Esophagus squamous epithelium (tissue), 4 donors: ENCODE data around the gene ACTR2.

Experiments used
- CTCF ChIP-seq, 6 experiments: fragments of 450-650 bp in 4 of 6; fragments of 200-600 bp in 2 of 6; sonication (generic) in 2 of 6; IDR thresholded peaks; one replicate each; pipeline ENCODE4 v1.5.1; 2016 to 2019; ENCODE audit warnings: antibody characterized with exemption in 6 of 6, mild to moderate bottlenecking in 4 of 6, moderate library complexity in 4 of 6
- POLR2A ChIP-seq, 4 donors: fragments of 450-650 bp; IDR thresholded peaks; one replicate each; pipeline ENCODE4 v1.6.1; 2017; ENCODE audit warnings: antibody characterized with exemption in 4 of 4, mild to moderate bottlenecking in 4 of 4, moderate library complexity in 3 of 4

- TF ChIP-seq CTCF (IDR thresholded peaks at IDR 0.05) (no peak), POLR2A (IDR thresholded peaks at IDR 0.05) (no peak)
Measured at GRCh38 chr2:65228263-65228750, 676 bp downstream of the ACTR2 start.
